Keratinocyte (primary cell): ENCODE data around the gene SCAMP2.

Experiments
- CTCF ChIP-seq, 3 experiments: IDR thresholded peaks in 1 of 3; conservative IDR thresholded peaks in 1 of 3; optimal IDR thresholded peaks in 1 of 3; 2 replicates in 2 of 3; 3 replicates in 1 of 3; pipeline versions ENCODE3 to v1.5.1; 2011; ENCODE audit warnings: low read length in 3 of 3, mild to moderate bottlenecking in 3 of 3, moderate library complexity in 2 of 3, control low read depth in 1 of 3, inconsistent platforms in 1 of 3; ENCODE audit not compliant: insufficient read depth in 2 of 3; ENCODE audit errors: extremely low read depth in 1 of 3
- EZH2 ChIP-seq: IDR thresholded peaks from one replicate; pipeline ENCODE4 v1.6.1; 2012; ENCODE audit warnings: inconsistent platforms, mild to moderate bottlenecking, low read length, moderate library complexity

GRCh38 chr15:74815961-74816360 is 57.2 kb downstream of the SCAMP2 start:
- TF ChIP-seq CTCF (optimal IDR thresholded peaks at IDR 0.05 in 1 of 3, IDR thresholded peaks at IDR 0.05 in 1 of 3, conservative IDR thresholded peaks at IDR 0.05 in 1 of 3; ENCODE audit: extremely low read depth in 1 of 3, insufficient read depth in 2 of 3, low read length in 3 of 3): no peak
- TF ChIP-seq EZH2: no peak
